ENCODE measurements around the gene KIF16B.
A peak's percentile ranks its signal among the peaks of the same experiment; 100 is the strongest.
"Not testable (repeated sequence)": the region's sequence is repeated elsewhere in the genome, so short reads cannot be mapped to it uniquely, and the experiment has no call there.

KIF16B gene

GRCh38 chr20:16455324-16455723 is 117.9 kb downstream of the KIF16B start:
- in situ Hi-C loops (cut with MboI; ENCODE audit: low sequenced_read_pairs) = no loop called here
- DNase-seq (ENCODE audit: low spot score in 2 of 2) = no peak
- Histone ChIP-seq H3K4me1 (no peaks in the 10 kb centered on the region), H3K27me3 (ENCODE audit: low read depth) (no peaks in the 10 kb centered on the region), H3K9me3 (no peaks in the 10 kb centered on the region), H3K4me3 (no peak overlapping the region), H3K36me3 (replicated peaks) (no peaks in the 10 kb centered on the region)

- DNase-seq (ENCODE audit: low spot score in 2 of 2) = no peak
- Histone ChIP-seq H3K27me3 (ENCODE audit: low read depth) (no peaks in the 10 kb centered on the region), H3K36me3 (replicated peaks) (no peaks in the 10 kb centered on the region), H3K9me3 (no peaks in the 10 kb centered on the region), H3K4me3 (no peak overlapping the region), H3K4me1 (no peaks in the 10 kb centered on the region)
- in situ Hi-C loops (cut with MboI; ENCODE audit: low sequenced_read_pairs) = no loop called here
Observed at GRCh38 chr20:16451982-16452381, 121.3 kb downstream of the KIF16B start.

GRCh38 chr20:16451001-16451400 is 122.2 kb downstream of the KIF16B start:
- no peaks in the 10 kb centered on the region for H3K4me1 ChIP-seq
- H3K27me3 ChIP-seq (ENCODE audit: low read depth) = no peaks in the 10 kb centered on the region
- no peak overlapping the region for H3K4me3 ChIP-seq
- H3K9me3 ChIP-seq = no peaks in the 10 kb centered on the region
- no peak for DNase-seq (ENCODE audit: low spot score in 2 of 2)
- no peaks in the 10 kb centered on the region for H3K36me3 ChIP-seq (replicated peaks)
- in situ Hi-C loops (cut with MboI; ENCODE audit: low sequenced_read_pairs) = no loop called here

GRCh38 chr20:16446991-16447390 is 126.3 kb downstream of the KIF16B start:
- Histone ChIP-seq H3K36me3 (replicated peaks) (no peaks in the 10 kb centered on the region), H3K4me3 (no peak overlapping the region), H3K27me3 (ENCODE audit: low read depth) (no peaks in the 10 kb centered on the region), H3K4me1 (no peaks in the 10 kb centered on the region), H3K9me3 (no peaks in the 10 kb centered on the region)
- no peak for DNase-seq (ENCODE audit: low spot score in 2 of 2)
- in situ Hi-C loops (cut with MboI; ENCODE audit: low sequenced_read_pairs) = no loop called here

- Histone ChIP-seq H3K4me3 (no peak overlapping the region), H3K9me3 (no peaks in the 10 kb centered on the region), H3K27me3 (ENCODE audit: low read depth) (no peaks in the 10 kb centered on the region), H3K36me3 (replicated peaks) (no peaks in the 10 kb centered on the region), H3K4me1 (no peaks in the 10 kb centered on the region)
- in situ Hi-C loops (cut with MboI; ENCODE audit: low sequenced_read_pairs) = no loop called here
- no peak for DNase-seq (ENCODE audit: low spot score in 2 of 2)
Observed at GRCh38 chr20:16446246-16446645, 127.0 kb downstream of the KIF16B start.

- no peak for DNase-seq (ENCODE audit: low spot score in 2 of 2)
- Histone ChIP-seq H3K27me3 (ENCODE audit: low read depth) (no peaks in the 10 kb centered on the region), H3K4me3 (no peak overlapping the region), H3K9me3 (no peaks in the 10 kb centered on the region), H3K4me1 (no peaks in the 10 kb centered on the region), H3K36me3 (replicated peaks) (no peaks in the 10 kb centered on the region)
- in situ Hi-C loops (cut with MboI; ENCODE audit: low sequenced_read_pairs) = no loop called here
Observed at GRCh38 chr20:16445482-16445881, 127.8 kb downstream of the KIF16B start.

- H3K4me3 ChIP-seq = no peak overlapping the region
- no peaks in the 10 kb centered on the region for H3K27me3 ChIP-seq (ENCODE audit: low read depth)
- no peaks in the 10 kb centered on the region for H3K4me1 ChIP-seq
- no peak for DNase-seq (ENCODE audit: low spot score in 2 of 2)
- in situ Hi-C loops (cut with MboI; ENCODE audit: low sequenced_read_pairs) = no loop called here
- no peaks in the 10 kb centered on the region for H3K36me3 ChIP-seq (replicated peaks)
- no peaks in the 10 kb centered on the region for H3K9me3 ChIP-seq
Observed at GRCh38 chr20:16444057-16444777, 129.0 kb downstream of the KIF16B start.

- in situ Hi-C loops (cut with MboI; ENCODE audit: low sequenced_read_pairs) = no loop called here
- Histone ChIP-seq H3K4me3 (no peak overlapping the region), H3K36me3 (replicated peaks) (no peaks in the 10 kb centered on the region), H3K27me3 (ENCODE audit: low read depth) (no peaks in the 10 kb centered on the region), H3K9me3 (no peaks in the 10 kb centered on the region), H3K4me1 (no peaks in the 10 kb centered on the region)
- no peak for DNase-seq (ENCODE audit: low spot score in 2 of 2)
Observed at GRCh38 chr20:16441546-16442164, 131.6 kb downstream of the KIF16B start.

- Histone ChIP-seq H3K27me3 (ENCODE audit: low read depth) (no peaks in the 10 kb centered on the region), H3K9me3 (no peaks in the 10 kb centered on the region), H3K4me3 (no peak overlapping the region), H3K4me1 (no peaks in the 10 kb centered on the region), H3K36me3 (replicated peaks) (no peaks in the 10 kb centered on the region)
- in situ Hi-C loops (cut with MboI; ENCODE audit: low sequenced_read_pairs) = no loop called here
- DNase-seq (ENCODE audit: low spot score in 2 of 2) = no peak
Observed at GRCh38 chr20:16440686-16441085, 132.6 kb downstream of the KIF16B start.

GRCh38 chr20:16439540-16439939 is 133.7 kb downstream of the KIF16B start:
- H3K4me3 ChIP-seq; H3K4me1 ChIP-seq; in situ Hi-C loops (cut with MboI; ENCODE audit: low sequenced_read_pairs); H3K9me3 ChIP-seq; DNase-seq (ENCODE audit: low spot score in 2 of 2); H3K36me3 ChIP-seq (replicated peaks); H3K27me3 ChIP-seq (ENCODE audit: low read depth): not testable (repeated sequence)

GRCh38 chr20:16438100-16438499 is 135.1 kb downstream of the KIF16B start:
- H3K9me3 ChIP-seq = no peaks in the 10 kb centered on the region
- H3K27me3 ChIP-seq (ENCODE audit: low read depth) = no peaks in the 10 kb centered on the region
- no peak for DNase-seq (ENCODE audit: low spot score in 2 of 2)
- no peaks in the 10 kb centered on the region for H3K36me3 ChIP-seq (replicated peaks)
- H3K4me1 ChIP-seq = no peaks in the 10 kb centered on the region
- in situ Hi-C loops (cut with MboI; ENCODE audit: low sequenced_read_pairs) = no loop called here
- H3K4me3 ChIP-seq = no peak overlapping the region

- H3K9me3 ChIP-seq = no peaks in the 10 kb centered on the region
- H3K4me3 ChIP-seq = no peak overlapping the region
- H3K4me1 ChIP-seq = no peaks in the 10 kb centered on the region
- H3K36me3 ChIP-seq (replicated peaks) = no peaks in the 10 kb centered on the region
- in situ Hi-C loops (cut with MboI; ENCODE audit: low sequenced_read_pairs) = no loop called here
- no peaks in the 10 kb centered on the region for H3K27me3 ChIP-seq (ENCODE audit: low read depth)
- no peak for DNase-seq (ENCODE audit: low spot score in 2 of 2)
Observed at GRCh38 chr20:16437387-16437996, 135.8 kb downstream of the KIF16B start.

- Histone ChIP-seq H3K4me3 (no peak overlapping the region), H3K4me1 (no peaks in the 10 kb centered on the region), H3K36me3 (replicated peaks) (no peaks in the 10 kb centered on the region), H3K9me3 (no peaks in the 10 kb centered on the region), H3K27me3 (ENCODE audit: low read depth) (no peaks in the 10 kb centered on the region)
- in situ Hi-C loops (cut with MboI; ENCODE audit: low sequenced_read_pairs) = no loop called here
- DNase-seq (ENCODE audit: low spot score in 2 of 2) = peak; percentile 32 to 86
Observed at GRCh38 chr20:16434062-16434664, 139.1 kb downstream of the KIF16B start.

GRCh38 chr20:16433293-16433580 is 140.0 kb downstream of the KIF16B start:
- no peaks in the 10 kb centered on the region for H3K27me3 ChIP-seq (ENCODE audit: low read depth)
- no peak overlapping the region for H3K4me3 ChIP-seq
- no peaks in the 10 kb centered on the region for H3K36me3 ChIP-seq (replicated peaks)
- no peak for DNase-seq (ENCODE audit: low spot score in 2 of 2)
- no peaks in the 10 kb centered on the region for H3K4me1 ChIP-seq
- in situ Hi-C loops (cut with MboI; ENCODE audit: low sequenced_read_pairs) = no loop called here
- no peaks in the 10 kb centered on the region for H3K9me3 ChIP-seq

Measured in HAP-1 (cell line).